ENCODE data around the gene DNM1L. TPM values are rescaled to one million over a fixed set of nuclear protein-coding genes. Genes with fewer than 3 reads are reported as not detected.

The DNM1L gene
- total RNA-seq, 2 experiments from 2014 or later, result 59.5 to 64.7 TPM

DNA sequence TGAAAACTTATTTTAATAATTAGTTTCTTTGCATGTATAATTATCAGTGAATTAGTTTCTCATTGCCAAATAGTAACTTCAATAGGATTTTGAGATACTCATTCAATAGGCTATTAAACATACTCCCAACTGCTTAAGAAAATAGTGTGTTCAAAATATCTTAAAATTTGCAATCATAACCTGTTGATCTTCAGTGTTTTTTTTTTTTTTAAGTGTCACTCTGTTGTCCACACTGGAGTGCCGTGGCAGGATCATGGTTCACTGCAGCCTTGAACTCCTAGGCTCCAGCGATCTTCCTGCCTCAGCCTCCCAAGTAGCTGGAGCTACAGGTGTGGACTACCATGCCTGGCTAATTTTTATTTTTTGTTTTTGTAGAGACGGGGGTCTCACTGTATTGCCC lies 78.1 kb downstream of the DNM1L start:
- peaks cover 14% of the 10 kb centered on the region for H3K36me3 Mint-ChIP-seq (ENCODE audit: low read depth)
- H3K4me3 Mint-ChIP-seq, result no peak overlapping the region
- no peaks in the 10 kb centered on the region for H3K9me3 Mint-ChIP-seq (ENCODE audit: insufficient read depth)
- DNase-seq, result no peak
- ChIA-PET POLR2A (no interaction called here), CTCF (interaction anchor here (5.2 kb wide), 1 partner anchor 1264 kb away, joined by 103 read pairs; the partner anchor contains the start of gene ALG10)
- no peak for ATAC-seq
- H3K4me1 Mint-ChIP-seq (ENCODE audit: low read depth), result peaks cover 20% of the 10 kb centered on the region
- no peak overlapping the region for H3K27ac Mint-ChIP-seq
- H3K27me3 Mint-ChIP-seq (ENCODE audit: low read depth), result no peaks in the 10 kb centered on the region

- Mint-ChIP-seq H3K4me1 (ENCODE audit: low read depth) (no peaks in the 10 kb centered on the region), H3K27me3 (ENCODE audit: low read depth) (no peaks in the 10 kb centered on the region), H3K27ac (no peak overlapping the region), H3K9me3 (ENCODE audit: insufficient read depth) (no peaks in the 10 kb centered on the region), H3K4me3 (no peak overlapping the region), H3K36me3 (ENCODE audit: low read depth) (no peaks in the 10 kb centered on the region)
- ChIA-PET CTCF (no interaction called here), POLR2A (no interaction called here)
- ATAC-seq (no peak), DNase-seq (no peak)
Observed at GRCh38 chr12:32761716-32762115, 82.6 kb downstream of the DNM1L start.

DNA sequence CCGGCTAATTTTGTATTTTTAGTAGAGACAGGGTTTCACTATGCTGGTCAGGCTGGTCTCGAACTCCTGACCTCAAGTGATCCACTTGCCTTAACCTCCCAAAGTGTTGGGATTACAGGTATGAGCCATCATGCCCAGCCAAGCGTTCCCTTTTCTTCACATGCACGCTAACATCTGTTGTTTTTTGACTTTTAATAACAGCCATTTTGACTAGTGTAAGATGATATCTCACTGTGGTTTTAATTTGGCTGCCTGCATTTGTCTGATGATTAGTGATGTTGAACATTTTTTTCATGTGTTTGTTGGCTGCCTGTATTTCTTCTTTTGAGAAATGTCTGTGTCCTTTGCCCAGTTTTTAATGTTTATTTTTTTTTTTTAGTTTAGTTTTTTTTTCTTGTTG lies 86.8 kb downstream of the DNM1L start:
- ChIA-PET POLR2A (no interaction called here), CTCF (no interaction called here)
- no peaks in the 10 kb centered on the region for H3K4me1 Mint-ChIP-seq (ENCODE audit: low read depth)
- H3K27me3 Mint-ChIP-seq (ENCODE audit: low read depth), result peaks cover 2% of the 10 kb centered on the region
- H3K4me3 Mint-ChIP-seq, result no peak overlapping the region
- DNase-seq (no peak), ATAC-seq (no peak)
- no peaks in the 10 kb centered on the region for H3K36me3 Mint-ChIP-seq (ENCODE audit: low read depth)
- H3K9me3 Mint-ChIP-seq (ENCODE audit: insufficient read depth), result no peaks in the 10 kb centered on the region
- H3K27ac Mint-ChIP-seq, result no peak overlapping the region

DNA sequence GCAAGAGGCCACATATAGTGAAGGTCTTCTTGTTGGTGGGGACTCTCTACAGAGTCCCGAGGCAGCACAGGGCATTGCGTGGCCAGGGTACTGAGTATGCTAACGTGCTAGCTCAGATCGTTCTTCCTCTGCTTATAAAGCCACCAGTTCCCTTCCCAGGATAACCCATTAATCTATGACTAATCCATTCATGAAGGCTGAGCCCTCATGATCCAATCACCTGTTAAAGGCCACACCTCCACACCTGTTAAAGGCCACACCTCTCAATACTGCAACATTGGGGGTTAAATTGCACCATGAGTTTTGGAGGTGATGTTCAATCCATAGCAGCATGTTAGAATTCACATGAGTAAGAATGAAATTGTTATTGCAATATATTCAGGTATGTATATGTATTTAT lies 89.4 kb downstream of the DNM1L start:
- POLR2A ChIA-PET, result no interaction called here
- no peak overlapping the region for H3K27ac Mint-ChIP-seq
- no peak for ATAC-seq
- DNase-seq, result no peak
- peaks cover 2% of the 10 kb centered on the region for H3K27me3 Mint-ChIP-seq (ENCODE audit: low read depth)
- H3K4me3 Mint-ChIP-seq, result no peak overlapping the region
- no peaks in the 10 kb centered on the region for H3K4me1 Mint-ChIP-seq (ENCODE audit: low read depth)
- H3K9me3 Mint-ChIP-seq (ENCODE audit: insufficient read depth), result no peaks in the 10 kb centered on the region
- no peaks in the 10 kb centered on the region for H3K36me3 Mint-ChIP-seq (ENCODE audit: low read depth)
- CTCF ChIA-PET, result no interaction called here

DNA sequence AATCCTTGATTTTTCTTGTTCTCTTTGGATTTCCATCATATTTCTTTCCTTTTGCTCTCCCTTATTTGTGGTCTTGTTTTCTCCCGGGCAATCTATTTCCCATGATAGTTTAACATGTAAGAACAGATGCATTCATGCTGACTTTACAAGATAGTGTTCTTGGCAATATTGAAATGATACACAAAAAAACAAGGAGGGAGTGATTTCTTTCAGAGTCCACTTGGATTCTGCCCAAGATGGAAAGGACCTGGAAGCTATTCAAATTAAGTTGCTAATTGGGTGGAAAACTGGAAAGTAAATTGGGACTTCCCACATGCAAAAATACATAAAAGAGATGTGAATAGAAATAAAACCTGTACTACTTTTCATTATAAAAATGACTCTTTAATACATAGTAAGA lies 91.0 kb downstream of the DNM1L start:
- Mint-ChIP-seq H3K36me3 (ENCODE audit: low read depth) (no peaks in the 10 kb centered on the region), H3K4me1 (ENCODE audit: low read depth) (no peaks in the 10 kb centered on the region), H3K4me3 (no peak overlapping the region), H3K9me3 (ENCODE audit: insufficient read depth) (no peaks in the 10 kb centered on the region), H3K27ac (no peak overlapping the region), H3K27me3 (ENCODE audit: low read depth) (peaks cover 2% of the 10 kb centered on the region)
- ChIA-PET POLR2A (interaction anchor here (0.9 kb wide), 1 partner anchor 15 kb away, joined by 4 read pairs; the partner anchor contains the start of gene YARS2), CTCF (interaction anchor here (2.2 kb wide), 1 partner anchor 15 kb away, joined by 7 read pairs; the partner anchor contains the start of gene YARS2)
- DNase-seq, result no peak
- ATAC-seq, result no peak

DNA sequence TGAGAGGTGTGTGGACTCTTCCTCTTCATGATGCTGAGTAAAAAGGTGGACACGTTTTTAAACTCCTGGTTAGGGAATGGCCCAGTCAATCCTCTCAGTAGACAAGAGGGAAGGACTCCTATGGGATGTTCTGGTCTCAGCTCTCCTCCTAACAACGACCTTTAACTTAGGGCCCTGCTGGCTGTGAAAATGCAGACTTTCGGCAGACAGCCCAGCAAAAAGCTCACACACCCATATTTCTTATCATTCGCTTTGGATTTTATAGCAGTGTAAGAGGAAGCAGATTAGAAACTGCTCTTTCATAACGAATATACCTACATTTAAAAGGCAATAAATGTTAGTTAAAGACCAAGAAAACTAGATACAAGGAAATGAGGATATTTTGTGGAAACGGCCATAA lies 94.6 kb downstream of the DNM1L start:
- no peak for ATAC-seq
- no peaks in the 10 kb centered on the region for H3K36me3 Mint-ChIP-seq (ENCODE audit: low read depth)
- no peaks in the 10 kb centered on the region for H3K4me1 Mint-ChIP-seq (ENCODE audit: low read depth)
- no peaks in the 10 kb centered on the region for H3K9me3 Mint-ChIP-seq (ENCODE audit: insufficient read depth)
- H3K27ac Mint-ChIP-seq, result no peak overlapping the region
- POLR2A ChIA-PET, result no interaction called here
- CTCF ChIA-PET, result interaction anchor here (2.0 kb wide), 1 partner anchor 18 kb away, joined by 9 read pairs; the partner anchor contains the start of gene YARS2
- no peak for DNase-seq
- H3K4me3 Mint-ChIP-seq, result no peak overlapping the region
- peaks cover 2% of the 10 kb centered on the region for H3K27me3 Mint-ChIP-seq (ENCODE audit: low read depth)

DNA sequence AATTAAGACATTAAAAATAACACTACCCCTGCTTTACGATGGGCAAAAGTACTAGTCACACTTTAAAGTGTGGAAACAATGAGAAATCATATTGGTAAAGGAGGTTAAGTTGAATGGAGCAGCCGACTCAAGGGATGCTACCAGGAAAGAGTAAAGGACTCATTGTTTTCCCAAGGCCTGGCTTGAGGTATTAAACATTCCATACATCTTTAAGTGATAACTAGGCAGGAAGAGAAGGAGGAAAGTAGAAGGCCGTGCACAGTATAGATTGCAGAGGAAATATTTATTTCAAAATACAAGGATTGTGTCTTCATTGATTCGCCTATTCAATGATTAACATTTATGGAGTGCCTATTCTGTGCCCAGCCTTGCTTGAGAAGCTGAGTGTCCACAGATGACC lies 97.2 kb downstream of the DNM1L start:
- CTCF ChIA-PET, result no interaction called here
- H3K4me1 Mint-ChIP-seq (ENCODE audit: low read depth), result no peaks in the 10 kb centered on the region
- ATAC-seq, result no peak
- DNase-seq, result no peak
- peaks cover 5% of the 10 kb centered on the region for H3K27me3 Mint-ChIP-seq (ENCODE audit: low read depth)
- no peak overlapping the region for H3K27ac Mint-ChIP-seq
- POLR2A ChIA-PET, result no interaction called here
- H3K36me3 Mint-ChIP-seq (ENCODE audit: low read depth), result no peaks in the 10 kb centered on the region
- no peak overlapping the region for H3K4me3 Mint-ChIP-seq
- no peaks in the 10 kb centered on the region for H3K9me3 Mint-ChIP-seq (ENCODE audit: insufficient read depth)

DNA sequence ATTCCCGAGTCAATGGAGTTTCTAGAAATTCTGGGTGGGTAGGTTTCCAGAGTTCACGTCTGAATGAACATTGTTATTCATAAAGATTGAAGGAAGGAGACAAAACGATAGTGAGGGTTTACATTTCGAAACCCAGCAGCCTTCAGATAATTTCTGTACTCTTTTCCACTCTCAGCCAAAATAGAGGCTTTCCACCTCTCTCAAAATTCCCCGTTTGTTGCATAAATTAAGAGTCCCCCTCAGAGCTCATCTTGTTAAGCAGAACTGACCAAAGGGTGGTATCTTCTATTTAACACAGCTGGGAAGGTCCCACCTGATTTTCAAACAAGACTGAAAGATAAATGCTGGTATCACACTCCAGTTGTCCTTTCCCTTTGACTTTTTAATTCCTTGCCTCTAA lies 98.1 kb downstream of the DNM1L start:
- H3K27ac Mint-ChIP-seq, result no peak overlapping the region
- CTCF ChIA-PET, result no interaction called here
- no peak for DNase-seq
- H3K9me3 Mint-ChIP-seq (ENCODE audit: insufficient read depth), result no peaks in the 10 kb centered on the region
- H3K4me3 Mint-ChIP-seq, result no peak overlapping the region
- no peaks in the 10 kb centered on the region for H3K36me3 Mint-ChIP-seq (ENCODE audit: low read depth)
- POLR2A ChIA-PET, result no interaction called here
- H3K4me1 Mint-ChIP-seq (ENCODE audit: low read depth), result no peaks in the 10 kb centered on the region
- H3K27me3 Mint-ChIP-seq (ENCODE audit: low read depth), result peaks cover 5% of the 10 kb centered on the region
- no peak for ATAC-seq

- Mint-ChIP-seq H3K27ac (no peak overlapping the region), H3K36me3 (ENCODE audit: low read depth) (no peaks in the 10 kb centered on the region), H3K4me1 (ENCODE audit: low read depth) (no peaks in the 10 kb centered on the region), H3K27me3 (ENCODE audit: low read depth) (peaks cover 5% of the 10 kb centered on the region), H3K4me3 (no peak overlapping the region), H3K9me3 (ENCODE audit: insufficient read depth) (no peaks in the 10 kb centered on the region)
- ChIA-PET POLR2A (no interaction called here), CTCF (no interaction called here)
- DNase-seq (no peak), ATAC-seq (no peak)
Observed at GRCh38 chr12:32777691-32778175, 98.6 kb downstream of the DNM1L start.

DNA sequence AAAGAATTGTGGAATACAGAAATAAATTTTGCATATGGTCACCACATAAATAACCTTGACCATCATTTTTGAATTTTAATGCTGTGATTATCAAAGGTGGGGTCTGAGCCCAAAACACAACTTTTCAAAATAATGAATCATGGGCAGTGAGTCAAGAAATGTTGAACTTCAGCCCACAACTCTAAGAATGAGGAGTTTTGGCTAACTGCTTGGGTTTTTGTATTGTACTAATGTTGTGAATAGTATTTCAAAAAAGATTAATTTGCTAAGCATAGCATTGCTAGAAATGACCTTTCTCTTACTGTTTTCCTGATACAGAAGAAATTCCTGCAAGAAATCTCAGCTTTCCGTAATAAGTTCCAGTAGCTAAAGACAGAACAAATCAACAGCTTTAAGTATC lies 101.0 kb downstream of the DNM1L start:
- CTCF ChIA-PET, result interaction anchor here (0.7 to 0.9 kb wide), 2 partner anchors 24 to 346 kb away, joined by 3 read pairs; partner anchors contain the start of gene YARS2
- no peaks in the 10 kb centered on the region for H3K9me3 Mint-ChIP-seq (ENCODE audit: insufficient read depth)
- ATAC-seq (no peak), DNase-seq (no peak)
- peaks cover 5% of the 10 kb centered on the region for H3K27me3 Mint-ChIP-seq (ENCODE audit: low read depth)
- H3K36me3 Mint-ChIP-seq (ENCODE audit: low read depth), result no peaks in the 10 kb centered on the region
- POLR2A ChIA-PET, result no interaction called here
- no peaks in the 10 kb centered on the region for H3K4me1 Mint-ChIP-seq (ENCODE audit: low read depth)
- no peak overlapping the region for H3K27ac Mint-ChIP-seq
- H3K4me3 Mint-ChIP-seq, result no peak overlapping the region

- DNase-seq, result no peak
- ChIA-PET CTCF (no interaction called here), POLR2A (no interaction called here)
- Mint-ChIP-seq H3K27ac (no peak overlapping the region), H3K4me1 (ENCODE audit: low read depth) (no peaks in the 10 kb centered on the region), H3K27me3 (ENCODE audit: low read depth) (peaks cover 2% of the 10 kb centered on the region), H3K36me3 (ENCODE audit: low read depth) (no peaks in the 10 kb centered on the region), H3K9me3 (ENCODE audit: insufficient read depth) (no peaks in the 10 kb centered on the region), H3K4me3 (no peak overlapping the region)
- ATAC-seq, result no peak
Observed at GRCh38 chr12:32783029-32783428, 103.9 kb downstream of the DNM1L start.

DNA sequence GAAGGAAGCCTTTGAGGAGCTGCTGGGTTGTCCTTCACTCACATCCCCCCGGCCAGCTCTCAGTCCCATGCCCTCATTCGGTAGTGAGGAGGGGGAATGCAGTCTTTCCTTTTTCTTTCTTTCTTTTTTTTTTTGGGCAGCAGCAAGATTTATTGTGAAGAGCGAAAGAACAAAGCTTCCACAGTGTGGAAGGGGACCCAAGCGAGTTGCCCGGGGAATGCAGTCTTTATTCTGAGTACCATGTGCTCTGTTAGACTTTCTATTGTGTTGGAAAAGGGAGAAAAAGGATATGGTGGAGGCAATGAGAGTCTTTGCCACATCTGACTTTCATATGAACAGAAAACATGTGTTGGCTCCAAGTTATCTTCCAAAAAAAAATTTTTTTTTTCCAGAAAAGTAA lies 106.5 kb downstream of the DNM1L start:
- DNase-seq, result no peak
- Mint-ChIP-seq H3K36me3 (ENCODE audit: low read depth) (no peaks in the 10 kb centered on the region), H3K4me3 (no peak overlapping the region), H3K9me3 (ENCODE audit: insufficient read depth) (no peaks in the 10 kb centered on the region), H3K27me3 (ENCODE audit: low read depth) (peaks cover 2% of the 10 kb centered on the region), H3K4me1 (ENCODE audit: low read depth) (no peaks in the 10 kb centered on the region), H3K27ac (no peak overlapping the region)
- no peak for ATAC-seq
- POLR2A ChIA-PET, result no interaction called here
- CTCF ChIA-PET, result no interaction called here

DNA sequence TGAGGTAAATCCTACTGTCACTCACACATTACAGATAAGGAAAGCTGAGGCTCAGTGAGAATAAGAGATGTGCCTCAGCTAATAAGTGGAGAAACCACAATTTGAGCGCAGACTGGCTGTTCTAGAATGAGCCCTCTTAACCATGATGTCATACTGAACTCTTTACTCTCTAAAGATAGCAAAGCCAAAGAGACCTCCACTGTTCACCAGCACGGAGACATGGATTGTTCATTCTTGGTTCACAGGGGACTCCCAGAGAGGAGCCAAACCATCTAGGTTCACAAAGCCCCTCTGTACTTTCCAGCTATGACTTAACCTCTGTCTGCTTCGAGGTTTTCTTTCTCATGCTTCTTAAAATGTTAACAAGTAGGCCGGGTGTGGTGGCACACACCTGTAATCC lies 109.3 kb downstream of the DNM1L start:
- POLR2A ChIA-PET, result no interaction called here
- CTCF ChIA-PET, result no interaction called here
- Mint-ChIP-seq H3K9me3 (ENCODE audit: insufficient read depth) (no peaks in the 10 kb centered on the region), H3K27ac (no peak overlapping the region), H3K36me3 (ENCODE audit: low read depth) (no peaks in the 10 kb centered on the region), H3K27me3 (ENCODE audit: low read depth) (no peaks in the 10 kb centered on the region), H3K4me3 (no peak overlapping the region), H3K4me1 (ENCODE audit: low read depth) (no peaks in the 10 kb centered on the region)
- DNase-seq (no peak), ATAC-seq (no peak)
